ENCODE data around the gene AAK1. TPM values are rescaled to one million over a fixed set of nuclear protein-coding genes. Genes with fewer than 3 reads are reported as not detected.

AAK1 gene
- total RNA-seq, 1 experiment from 2014 or later: 46.8 TPM

GRCh38 chr2:69571189-69571588 lies 72.3 kb downstream of the AAK1 start:
- ChIA-PET POLR2A (ENCODE audit: unreplicated experiment) (no interaction called here), CTCF (no interaction called here)
- intact Hi-C loops (cut with micrococcal nuclease): no loop called here
- no peak overlapping the region for H3K4me2 ChIP-seq (ENCODE audit: low read length)
- no peak overlapping the region for H2AFZ ChIP-seq (ENCODE audit: low read length)
- no TSS peak for BruUV-seq (replicated peaks)
- no peak for DNase-seq
- no peak overlapping the region for H3K4me3 ChIP-seq (ENCODE audit: low read length)
- H3K9ac ChIP-seq (ENCODE audit: low read length): no peak overlapping the region
- H3K27me3 ChIP-seq (ENCODE audit: low read length): no peaks in the 10 kb centered on the region
- H3K79me2 ChIP-seq (ENCODE audit: low read length): peaks cover 61% of the 10 kb centered on the region
- peaks cover 4% of the 10 kb centered on the region for H3F3A ChIP-seq (ENCODE audit: low read length, unreplicated experiment)
- peaks cover 66% of the 10 kb centered on the region for H3K4me1 ChIP-seq (ENCODE audit: insufficient read depth, low read length)
- peak overlapping the region; percentile 47 for H3K27ac ChIP-seq (ENCODE audit: low read length)
- no peak for TF ChIP-seq EZH2phosphoT487 (IDR thresholded peaks at IDR 0.05; ENCODE audit: borderline replicate concordance, low read length)
- no peak for TF ChIP-seq EZH2 (IDR thresholded peaks at IDR 0.05; ENCODE audit: low read length, unreplicated experiment)
- TF ChIP-seq CTCF (conservative IDR thresholded peaks at IDR 0.05; ENCODE audit: low read depth, low read length): no peak
- no peaks in the 10 kb centered on the region for H3K9me3 ChIP-seq (ENCODE audit: low read length)
- no peaks in the 10 kb centered on the region for H3K9me2 ChIP-seq (replicated peaks; ENCODE audit: low read length)
- ATAC-seq: no peak
- no peaks in the 10 kb centered on the region for H4K20me1 ChIP-seq (ENCODE audit: low read length)
- no peaks in the 10 kb centered on the region for H3K36me3 ChIP-seq (ENCODE audit: low read depth, low read length)

GRCh38 chr2:69570474-69570873 lies 73.1 kb downstream of the AAK1 start:
- peak overlapping the region; percentile 58 for H3K4me2 ChIP-seq (ENCODE audit: low read length)
- peak; percentile 56 for ATAC-seq
- H3K4me1 ChIP-seq (ENCODE audit: insufficient read depth, low read length): peaks cover 68% of the 10 kb centered on the region
- H3K27ac ChIP-seq (ENCODE audit: low read length): peak overlapping the region; percentile 47
- H3K9ac ChIP-seq (ENCODE audit: low read length): no peak overlapping the region
- H4K20me1 ChIP-seq (ENCODE audit: low read length): no peaks in the 10 kb centered on the region
- 0 out of 2 replicates have a peak, but pooled peaks cover 2% of the 10 kb centered on the region for H3K36me3 ChIP-seq (ENCODE audit: low read depth, low read length)
- no peak for TF ChIP-seq CTCF (conservative IDR thresholded peaks at IDR 0.05; ENCODE audit: low read depth, low read length)
- TF ChIP-seq EZH2phosphoT487 (IDR thresholded peaks at IDR 0.05; ENCODE audit: borderline replicate concordance, low read length): no peak
- no peak for TF ChIP-seq EZH2 (IDR thresholded peaks at IDR 0.05; ENCODE audit: low read length, unreplicated experiment)
- H3K79me2 ChIP-seq (ENCODE audit: low read length): peaks cover 68% of the 10 kb centered on the region
- DNase-seq: peak; percentile 82
- BruUV-seq (replicated peaks): no TSS peak
- H3K4me3 ChIP-seq (ENCODE audit: low read length): no peak overlapping the region
- no peaks in the 10 kb centered on the region for H3K9me3 ChIP-seq (ENCODE audit: low read length)
- no peaks in the 10 kb centered on the region for H3K27me3 ChIP-seq (ENCODE audit: low read length)
- H3K9me2 ChIP-seq (replicated peaks; ENCODE audit: low read length): no peaks in the 10 kb centered on the region
- intact Hi-C loops (cut with micrococcal nuclease): no loop called here
- POLR2A ChIA-PET (ENCODE audit: unreplicated experiment): interaction anchor here (0.6 kb wide), 1 partner anchor 130 kb away, joined by 4 read pairs; no protein-coding TSS in a partner anchor
- CTCF ChIA-PET: interaction anchor here (0.6 kb wide), 2 partner anchors 10 to 576 kb away, joined by 4 read pairs; no protein-coding TSS in a partner anchor
- H2AFZ ChIP-seq (ENCODE audit: low read length): no peak overlapping the region
- H3F3A ChIP-seq (ENCODE audit: low read length, unreplicated experiment): peaks cover 4% of the 10 kb centered on the region

- Histone ChIP-seq H3K27me3 (ENCODE audit: low read length) (no peaks in the 10 kb centered on the region), H2AFZ (ENCODE audit: low read length) (no peak overlapping the region), H3K9me3 (ENCODE audit: low read length) (no peaks in the 10 kb centered on the region), H3K27ac (ENCODE audit: low read length) (peak overlapping the region; percentile 83), H3K4me3 (ENCODE audit: low read length) (no peak overlapping the region), H3K79me2 (ENCODE audit: low read length) (peaks cover 78% of the 10 kb centered on the region), H3K4me2 (ENCODE audit: low read length) (peak overlapping the region; percentile 58), H3K36me3 (ENCODE audit: low read depth, low read length) (0 out of 2 replicates have a peak, but pooled peaks cover 5% of the 10 kb centered on the region), H3K4me1 (ENCODE audit: insufficient read depth, low read length) (peaks cover 78% of the 10 kb centered on the region), H3K9me2 (replicated peaks; ENCODE audit: low read length) (no peaks in the 10 kb centered on the region), H3F3A (ENCODE audit: low read length, unreplicated experiment) (peaks cover 4% of the 10 kb centered on the region), H3K9ac (ENCODE audit: low read length) (no peak overlapping the region), H4K20me1 (ENCODE audit: low read length) (no peaks in the 10 kb centered on the region)
- BruUV-seq (replicated peaks): no TSS peak
- intact Hi-C loops (cut with micrococcal nuclease): loop anchor here (2.0 kb wide), 2 partner anchors 77 to 143 kb away; no protein-coding TSS in a partner anchor
- no peak for ATAC-seq
- TF ChIP-seq CTCF (conservative IDR thresholded peaks at IDR 0.05; ENCODE audit: low read depth, low read length): no peak
- TF ChIP-seq EZH2 (IDR thresholded peaks at IDR 0.05; ENCODE audit: low read length, unreplicated experiment): no peak
- TF ChIP-seq EZH2phosphoT487 (IDR thresholded peaks at IDR 0.05; ENCODE audit: borderline replicate concordance, low read length): no peak
- CTCF ChIA-PET: no interaction called here
- no peak for DNase-seq
- POLR2A ChIA-PET (ENCODE audit: unreplicated experiment): no interaction called here
These were observed 75.6 kb downstream of the AAK1 start for GRCh38 chr2:69567909-69568300.
